Right lobe of liver (tissue), 6 donors: ENCODE measurements around the gene GVQW3. TPM values are rescaled to one million over a fixed set of nuclear protein-coding genes. Genes with fewer than 3 reads are reported as not detected.

ENCODE experiments used
- ATAC-seq, 4 donors: fragments of 200-7000 bp; cut with Tn5 transposase; one replicate each; pipeline ENCODE4 v1.9.1; 2020; ENCODE audit warnings: mild to moderate bottlenecking in 4 of 4, moderate library complexity in 4 of 4
- DNase-seq, 3 donors: peaks; one replicate each; pipeline ENCODE4 v3.0.0-alpha.2; 2020
- H3K27ac ChIP-seq, 3 donors: fragments of 200-600 bp; one replicate each; pipeline ENCODE4 v1.8.0; 2022
- H3K27me3 ChIP-seq, 2 donors: fragments of 200-600 bp; one replicate each; pipeline ENCODE4 v1.8.0; 2022
- H3K36me3 ChIP-seq, 4 donors: fragments of 200-600 bp; sonication (generic) in 1 of 4; one replicate each; pipeline versions ENCODE4 v1.5.1 to v1.8.0; 2017 to 2022; ENCODE audit warnings: control low read depth in 1 of 4
- H3K4me1 ChIP-seq, 4 donors: fragments of 200-600 bp; sonication (generic) in 1 of 4; one replicate each; pipeline versions ENCODE4 v1.5.1 to v1.8.0; 2017 to 2022; ENCODE audit warnings: control low read depth in 1 of 4
- H3K4me3 ChIP-seq, 3 donors: fragments of 200-600 bp; one replicate each; pipeline ENCODE4 v1.8.0; 2022
- H3K9me3 ChIP-seq, 4 donors: fragments of 200-600 bp; sonication (generic) in 1 of 4; one replicate each; pipeline versions ENCODE4 v1.5.1 to v1.8.0; 2017 to 2022; ENCODE audit warnings: control low read depth in 1 of 4
- POLR2A ChIP-seq: fragments of 450-650 bp; IDR thresholded peaks from one replicate; pipeline ENCODE4 v1.6.1; 2017; ENCODE audit warnings: antibody characterized with exemption, mild to moderate bottlenecking
- WGBS: methylation state at CpG from one replicate; pipeline ENCODE4 v1.1.6; 2018; ENCODE audit warnings: low coverage, low lambda C conversion rate; ENCODE audit not compliant: insufficient coverage; ENCODE audit errors: missing lambda C conversion rate; 5-methylcytosine and 5-hydroxymethylcytosine counted together
- intact Hi-C, 2 donors: fragments of 100-400 bp; cut with DNase I; formaldehyde crosslinking; loops; one replicate each; pipeline versions ENCODE4 v1.11.2 to v1.14.1; 2022
- total RNA-seq, 6 experiments: library from RNA; depleted of rRNA in 2 of 6; stranded (reverse); fragments of >200 nt in 2 of 6; fragmentation: NEBNext Ultra II Directional in 3 of 6; extraction: Animal tissue kit (Norgen Biotek cat#: 25700) in 3 of 6; gene quantifications; one replicate each; pipeline versions ENCODE4 v1.1.0 to v1.2.4, GENCODE V29; 2016 to 2023
- TF ChIP-seq, protein P1 (sequence below), 4 donors: fragments of 200-600 bp in 3 of 4; fragments of 450-650 bp in 1 of 4; IDR thresholded peaks; one replicate each; pipeline versions ENCODE4 v1.5.1 to v1.8.0; 2016 to 2022; ENCODE audit warnings: antibody characterized with exemption in 4 of 4, mild to moderate bottlenecking in 2 of 4
- donor health status: DM: no; HTN: yes; CAD: no.
- donor health status: DM: no; HTN: no; CAD: no.
- donor health status: DM: no; HTN: no; CAD: no.
- donor health status: DM: no; HTN: yes; CAD: no.
- donor health status: DM: no; HTN: yes; CAD: no.

Gene GVQW3
- total RNA-seq, 6 experiments from 2014 or later, result 0.32 to 0.84 (median 0.49) TPM; not detected in 1

DNA sequence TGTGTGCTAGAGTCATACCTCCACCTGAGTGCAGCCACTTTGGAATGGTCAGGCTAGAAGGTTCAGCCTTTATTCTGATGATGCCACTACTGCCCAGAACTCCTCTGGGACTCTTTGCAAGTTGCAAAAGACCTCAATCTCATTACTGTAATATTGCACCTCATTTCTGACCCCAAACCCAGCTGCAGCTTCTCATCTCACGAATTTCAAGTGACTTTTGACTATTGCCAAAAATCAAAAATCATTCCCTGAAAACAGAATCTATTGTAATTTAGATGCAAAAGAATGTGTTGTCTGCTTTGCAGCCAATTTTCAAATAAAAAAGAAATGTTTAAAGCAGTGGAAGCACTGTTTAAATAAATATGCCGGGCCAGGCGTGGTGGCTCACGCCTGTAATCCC is 25.2 kb downstream of the GVQW3 start:
- WGBS, result 89% methylated on average over 3 of the region's 4 CpGs
- no peaks in the 10 kb centered on the region for H3K27me3 ChIP-seq
- H3K4me3 ChIP-seq, result no peak overlapping the region

DNA sequence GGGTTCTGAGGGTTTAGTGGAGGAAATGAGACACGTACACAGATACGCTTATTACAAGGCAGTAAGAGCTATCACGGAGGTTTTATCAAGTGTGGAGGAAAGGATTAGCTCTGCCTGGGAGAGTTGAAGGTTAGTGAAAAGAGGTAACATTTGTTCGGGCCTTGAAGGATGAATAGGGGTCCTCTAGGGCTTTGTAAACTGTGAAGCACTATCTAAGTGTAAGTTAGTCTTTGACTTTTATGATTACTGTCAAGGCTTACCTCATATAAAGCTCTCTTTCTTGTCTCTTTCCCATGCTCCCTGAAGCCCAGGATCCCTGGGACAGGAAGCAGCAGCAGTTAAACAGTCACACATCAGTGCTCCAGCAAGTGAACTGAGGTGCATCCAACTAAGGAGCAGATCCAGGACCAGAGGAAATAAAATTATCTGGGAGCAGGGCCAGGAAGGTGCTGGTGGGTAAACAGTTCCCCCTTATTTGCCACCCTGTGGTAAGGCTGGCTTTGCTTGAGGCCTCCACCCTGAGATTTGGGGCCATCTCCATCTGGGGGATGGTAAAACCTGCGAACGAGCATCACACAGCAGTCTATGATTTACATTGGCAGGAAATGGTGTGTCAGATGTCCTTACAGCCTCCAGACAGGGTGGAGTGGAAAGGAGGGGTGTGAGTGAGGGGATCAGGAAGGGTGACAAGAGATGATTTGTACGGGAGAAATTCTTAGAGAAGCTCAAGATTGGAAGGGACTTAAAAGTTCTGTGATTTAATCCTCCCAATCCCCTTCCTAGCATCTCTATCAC is 27.2 kb downstream of the GVQW3 start:
- 49% methylated on average over 7 of the region's 7 CpGs for WGBS

More for the DNA sequence above, 25.2 kb downstream of the GVQW3 start:
- Histone ChIP-seq H3K4me1 (no peaks in the 10 kb centered on the region), H3K36me3 (no peaks in the 10 kb centered on the region), H3K27ac (no peak overlapping the region), H3K9me3 (no peaks in the 10 kb centered on the region)
- TF ChIP-seq, protein P1, sequence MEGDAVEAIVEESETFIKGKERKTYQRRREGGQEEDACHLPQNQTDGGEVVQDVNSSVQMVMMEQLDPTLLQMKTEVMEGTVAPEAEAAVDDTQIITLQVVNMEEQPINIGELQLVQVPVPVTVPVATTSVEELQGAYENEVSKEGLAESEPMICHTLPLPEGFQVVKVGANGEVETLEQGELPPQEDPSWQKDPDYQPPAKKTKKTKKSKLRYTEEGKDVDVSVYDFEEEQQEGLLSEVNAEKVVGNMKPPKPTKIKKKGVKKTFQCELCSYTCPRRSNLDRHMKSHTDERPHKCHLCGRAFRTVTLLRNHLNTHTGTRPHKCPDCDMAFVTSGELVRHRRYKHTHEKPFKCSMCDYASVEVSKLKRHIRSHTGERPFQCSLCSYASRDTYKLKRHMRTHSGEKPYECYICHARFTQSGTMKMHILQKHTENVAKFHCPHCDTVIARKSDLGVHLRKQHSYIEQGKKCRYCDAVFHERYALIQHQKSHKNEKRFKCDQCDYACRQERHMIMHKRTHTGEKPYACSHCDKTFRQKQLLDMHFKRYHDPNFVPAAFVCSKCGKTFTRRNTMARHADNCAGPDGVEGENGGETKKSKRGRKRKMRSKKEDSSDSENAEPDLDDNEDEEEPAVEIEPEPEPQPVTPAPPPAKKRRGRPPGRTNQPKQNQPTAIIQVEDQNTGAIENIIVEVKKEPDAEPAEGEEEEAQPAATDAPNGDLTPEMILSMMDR (IDR thresholded peaks at IDR 0.05), result no peak
- no peak for TF ChIP-seq POLR2A
- DNase-seq (no peak), ATAC-seq (no peak)
- intact Hi-C loops, result no loop called here

DNA sequence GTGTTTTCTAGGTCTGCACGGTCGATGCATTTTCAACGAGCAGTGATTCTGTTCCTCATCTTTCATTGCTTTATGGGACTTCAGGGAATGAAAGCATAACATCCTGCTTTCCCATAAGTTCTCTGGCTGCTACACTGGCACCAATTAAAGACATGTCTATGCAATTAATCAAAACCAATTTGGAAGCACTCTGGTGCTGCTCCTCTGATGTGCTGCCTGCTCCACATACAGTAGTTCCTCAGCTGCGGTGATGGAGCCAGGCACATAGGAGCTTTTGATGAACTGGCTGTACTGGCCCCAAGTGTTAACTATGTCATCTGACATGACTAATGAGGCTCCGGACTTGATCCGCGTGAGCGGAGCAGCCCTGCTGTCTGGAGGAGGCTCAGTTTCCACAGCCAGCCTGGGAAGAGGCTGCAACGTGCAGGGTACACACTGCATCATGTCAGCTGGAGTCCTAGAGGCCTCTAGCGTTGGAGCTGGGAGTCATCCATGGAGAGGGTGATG is 29.8 kb downstream of the GVQW3 start:
- TF ChIP-seq, protein P1 (IDR thresholded peaks at IDR 0.05), result no peak
- TF ChIP-seq POLR2A, result no peak
- H3K27me3 ChIP-seq, result no peaks in the 10 kb centered on the region
- no peak for DNase-seq
- H3K27ac ChIP-seq, result no peak overlapping the region
- ATAC-seq, result no peak
- H3K36me3 ChIP-seq, result no peaks in the 10 kb centered on the region
- H3K9me3 ChIP-seq, result no peaks in the 10 kb centered on the region
- intact Hi-C loops, result no loop called here
- no peak overlapping the region for H3K4me3 ChIP-seq
- no peaks in the 10 kb centered on the region for H3K4me1 ChIP-seq
- WGBS, result 80% methylated on average over 2 of the region's 10 CpGs

More for the DNA sequence above, 27.2 kb downstream of the GVQW3 start:
- TF ChIP-seq POLR2A, result no peak
- TF ChIP-seq, protein P1 (IDR thresholded peaks at IDR 0.05), result no peak
- intact Hi-C loops, result no loop called here
- ATAC-seq, result no peak
- no peaks in the 10 kb centered on the region for H3K9me3 ChIP-seq
- no peaks in the 10 kb centered on the region for H3K36me3 ChIP-seq
- H3K27ac ChIP-seq, result no peak overlapping the region
- no peaks in the 10 kb centered on the region for H3K4me1 ChIP-seq
- DNase-seq, result no peak
- no peak overlapping the region for H3K4me3 ChIP-seq
- H3K27me3 ChIP-seq, result no peaks in the 10 kb centered on the region

DNA sequence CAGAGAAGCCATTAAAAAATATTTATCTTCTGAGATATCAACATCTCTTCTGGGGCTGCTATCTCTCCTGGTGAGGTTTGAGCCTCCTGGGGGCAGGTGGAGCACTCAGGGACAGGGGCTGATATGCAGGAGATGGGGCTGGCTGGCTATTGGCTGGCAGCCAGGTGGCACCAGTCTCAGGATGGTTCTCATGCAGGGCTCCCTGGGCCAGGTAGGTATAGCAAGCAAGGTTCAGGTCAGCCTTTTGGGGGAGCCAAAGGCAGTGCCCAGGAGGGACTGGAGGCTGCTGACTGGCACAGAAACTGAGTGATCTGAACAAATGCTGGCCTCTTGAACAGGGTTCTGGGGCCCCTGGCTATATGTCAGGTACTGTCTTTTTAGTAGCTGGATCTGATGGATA is 34.0 kb downstream of the GVQW3 start:
- Histone ChIP-seq H3K9me3 (no peaks in the 10 kb centered on the region), H3K36me3 (no peaks in the 10 kb centered on the region), H3K4me3 (no peak overlapping the region), H3K27ac (no peak overlapping the region), H3K27me3 (no peaks in the 10 kb centered on the region), H3K4me1 (no peaks in the 10 kb centered on the region)
- ATAC-seq, result no peak
- no peak for TF ChIP-seq POLR2A
- TF ChIP-seq, protein P1 (IDR thresholded peaks at IDR 0.05), result no peak
- intact Hi-C loops, result no loop called here
- DNase-seq, result no peak
